BJ (cell line): ENCODE data around the gene ACSS2. TPM values are rescaled to one million over a fixed set of nuclear protein-coding genes. Genes with fewer than 3 reads are reported as not detected.

Experiments
- CTCF ChIA-PET: fragments of 350-600 bp; formaldehyde crosslinking; extraction: SDS; loops from one replicate; lab custom pipeline; 2021; ENCODE audit warnings: antibody characterized with exemption, inconsistent platforms; lab: Yijun Ruan, JAX
- POLR2A ChIA-PET: fragments of 300-600 bp; sonication (Branson Sonifier 250); formaldehyde crosslinking; extraction: SDS; loops from one replicate; lab custom pipeline; 2021; ENCODE audit warnings: antibody characterized with exemption; lab: Charles Lee
- DNase-seq: peaks from one replicate; pipeline ENCODE4 v3.0.0-alpha.2; 2011; ENCODE audit warnings: low read depth
- H3K27me3 ChIP-seq: 2 replicates; pipeline ENCODE4 v1.6.0; 2011; ENCODE audit warnings: low read length; ENCODE audit not compliant: control insufficient read depth, insufficient read depth
- H3K36me3 ChIP-seq: 2 replicates; pipeline ENCODE4 v1.5.1; 2011; ENCODE audit warnings: low read length; ENCODE audit not compliant: control insufficient read depth, insufficient read depth
- H3K4me3 ChIP-seq: 2 replicates; pipeline ENCODE4 v1.5.1; 2011; ENCODE audit warnings: low read depth, mild to moderate bottlenecking, control low read depth, low read length
- polyA plus RNA-seq: library from polyadenylated mRNA; depleted of rRNA; stranded (reverse); fragments of >200 nt; gene quantifications from 2 replicates; pipeline ENCODE4 v1.2.3, GENCODE V29; 2011
- TF ChIP-seq, protein P1 (sequence below): IDR thresholded peaks from 2 replicates; pipeline ENCODE4 v1.5.1; 2011; ENCODE audit warnings: low read depth, mild to moderate bottlenecking, control low read depth, inconsistent platforms, low read length, moderate library complexity; ENCODE audit not compliant: insufficient read depth

The ACSS2 gene
- polyA plus RNA-seq, 1 experiment = 32.1 TPM

DNA sequence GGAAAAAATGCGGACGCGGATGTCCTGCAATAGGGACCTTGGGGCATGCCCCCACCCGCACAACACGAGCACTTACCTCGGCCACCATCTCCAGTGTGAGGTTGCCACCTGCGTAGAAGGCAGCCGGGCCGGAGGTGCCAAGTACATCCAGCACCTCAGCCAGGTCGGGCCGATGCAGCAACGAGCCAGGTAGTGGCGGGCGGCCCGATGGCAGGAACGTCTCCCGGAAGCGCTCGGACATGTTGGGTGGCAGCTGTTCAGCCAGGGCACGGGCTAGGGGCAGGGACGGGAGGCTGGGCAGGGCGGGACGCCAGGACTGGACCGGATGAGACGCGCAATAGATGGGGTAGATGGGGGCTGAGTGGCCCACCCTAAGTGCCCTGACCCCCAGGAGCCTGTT lies 17.0 kb upstream of the ACSS2 start:
- TF ChIP-seq, protein P1, sequence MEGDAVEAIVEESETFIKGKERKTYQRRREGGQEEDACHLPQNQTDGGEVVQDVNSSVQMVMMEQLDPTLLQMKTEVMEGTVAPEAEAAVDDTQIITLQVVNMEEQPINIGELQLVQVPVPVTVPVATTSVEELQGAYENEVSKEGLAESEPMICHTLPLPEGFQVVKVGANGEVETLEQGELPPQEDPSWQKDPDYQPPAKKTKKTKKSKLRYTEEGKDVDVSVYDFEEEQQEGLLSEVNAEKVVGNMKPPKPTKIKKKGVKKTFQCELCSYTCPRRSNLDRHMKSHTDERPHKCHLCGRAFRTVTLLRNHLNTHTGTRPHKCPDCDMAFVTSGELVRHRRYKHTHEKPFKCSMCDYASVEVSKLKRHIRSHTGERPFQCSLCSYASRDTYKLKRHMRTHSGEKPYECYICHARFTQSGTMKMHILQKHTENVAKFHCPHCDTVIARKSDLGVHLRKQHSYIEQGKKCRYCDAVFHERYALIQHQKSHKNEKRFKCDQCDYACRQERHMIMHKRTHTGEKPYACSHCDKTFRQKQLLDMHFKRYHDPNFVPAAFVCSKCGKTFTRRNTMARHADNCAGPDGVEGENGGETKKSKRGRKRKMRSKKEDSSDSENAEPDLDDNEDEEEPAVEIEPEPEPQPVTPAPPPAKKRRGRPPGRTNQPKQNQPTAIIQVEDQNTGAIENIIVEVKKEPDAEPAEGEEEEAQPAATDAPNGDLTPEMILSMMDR = no peak
- ChIA-PET CTCF (no interaction called here), POLR2A (no interaction called here)
- Histone ChIP-seq H3K4me3 (no peak overlapping the region), H3K36me3 (peaks cover 13% of the 10 kb centered on the region), H3K27me3 (no peaks in the 10 kb centered on the region)
- no peak for DNase-seq

DNA sequence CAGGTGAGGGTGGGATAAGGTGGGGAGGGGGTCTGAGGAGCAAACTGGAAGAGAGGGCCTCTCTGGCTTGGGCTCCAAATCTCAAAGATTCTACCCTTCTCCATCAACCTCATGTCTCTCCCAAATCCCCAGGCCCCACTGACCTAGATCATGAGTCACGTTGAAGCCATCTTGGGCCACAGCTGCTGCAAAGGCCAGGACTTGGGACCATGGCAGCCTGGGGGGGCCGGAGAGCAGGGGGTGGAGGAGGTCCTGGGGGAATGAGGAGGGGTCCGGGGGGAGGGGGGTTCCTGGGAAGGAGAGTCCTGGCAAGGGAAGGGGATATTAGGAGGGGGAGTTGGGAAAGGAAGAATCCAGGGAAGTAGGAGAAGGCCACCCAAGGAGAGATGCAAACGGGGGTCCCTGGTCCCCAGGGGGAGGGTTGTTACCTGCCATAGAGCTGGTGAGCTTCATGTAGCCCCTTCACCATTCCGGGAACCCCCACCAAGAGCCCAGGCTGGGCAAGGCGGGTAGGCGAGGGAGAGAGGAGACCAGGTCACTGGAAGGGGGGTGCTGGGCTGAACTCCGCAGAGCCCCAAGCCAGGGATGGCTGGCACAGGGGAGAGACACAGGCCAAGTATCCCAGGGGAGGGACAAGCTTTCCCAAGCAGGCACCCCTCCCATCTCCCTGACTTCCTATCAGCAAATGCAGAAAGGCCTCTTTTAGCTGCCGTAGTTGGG lies 16.4 kb upstream of the ACSS2 start:
- Histone ChIP-seq H3K4me3 (no peak overlapping the region), H3K27me3 (no peaks in the 10 kb centered on the region), H3K36me3 (peaks cover 11% of the 10 kb centered on the region)
- ChIA-PET CTCF (interaction anchor here (0.8 kb wide), 1 partner anchor 13 kb away, joined by 4 read pairs; the partner anchor contains the start of gene GGT7), POLR2A (no interaction called here)
- TF ChIP-seq, protein P1 = no peak
- no peak for DNase-seq

DNA sequence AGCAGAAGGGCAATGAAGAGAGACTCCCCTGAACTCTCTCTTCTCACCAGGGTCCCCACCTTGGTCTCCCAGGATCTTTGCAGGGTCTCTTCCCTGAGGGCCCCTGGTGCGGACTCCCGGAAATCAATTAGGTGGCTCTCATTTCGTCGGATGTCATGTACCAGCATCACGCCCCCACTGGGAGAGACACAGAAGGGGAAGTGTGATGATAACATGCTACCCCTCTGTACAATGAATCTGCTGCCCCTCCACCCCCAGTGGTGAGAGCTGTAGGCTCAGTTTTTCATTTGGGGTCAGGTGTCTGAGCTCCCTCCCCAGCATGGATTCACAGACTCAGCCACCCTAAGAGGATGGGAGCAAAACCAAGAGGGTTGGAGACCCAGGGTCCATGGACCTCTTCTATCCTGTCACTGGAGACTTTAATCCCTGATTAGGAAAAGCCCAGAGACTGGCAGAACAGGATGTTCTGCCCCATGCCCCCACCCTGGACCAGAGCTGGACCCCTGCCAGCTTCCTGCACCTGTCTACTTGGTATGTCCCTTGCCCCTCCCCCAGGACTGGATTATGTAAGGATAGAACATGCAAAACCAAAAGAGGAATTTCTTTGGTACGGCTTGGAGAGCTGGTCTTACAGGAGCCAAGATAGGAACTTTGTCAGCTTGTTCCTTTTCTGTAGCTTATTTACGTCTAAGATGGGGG lies 14.9 kb upstream of the ACSS2 start:
- Histone ChIP-seq H3K4me3 (no peak overlapping the region), H3K27me3 (no peaks in the 10 kb centered on the region), H3K36me3 (peaks cover 11% of the 10 kb centered on the region)
- DNase-seq = no peak
- ChIA-PET CTCF (interaction anchor here (0.6 to 1.6 kb wide), 3 partner anchors 11 to 252 kb away, joined by 3 to 12 read pairs (median 3); partner anchors contain the start of gene GGT7), POLR2A (no interaction called here)
- TF ChIP-seq, protein P1 = no peak

DNA sequence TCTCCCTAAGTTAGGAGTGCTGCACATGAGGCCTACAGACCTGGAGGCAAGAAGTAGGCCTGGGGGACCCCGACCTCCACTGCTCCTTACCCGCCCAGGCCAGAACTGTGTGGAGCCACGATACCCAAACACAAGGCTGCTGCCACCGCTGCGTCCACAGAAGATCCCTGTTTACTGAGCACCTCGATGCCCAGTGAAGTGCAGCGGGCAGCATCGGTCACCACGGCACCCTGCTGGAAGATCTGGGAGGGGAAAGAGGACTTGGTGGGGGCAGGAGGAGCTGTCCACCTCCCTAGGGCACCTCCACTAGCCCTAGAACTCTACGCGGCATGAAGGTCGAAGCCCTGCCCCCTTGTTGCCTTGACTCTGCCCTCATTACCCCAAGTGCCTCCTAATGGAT lies 13.7 kb upstream of the ACSS2 start:
- ChIA-PET POLR2A (no interaction called here), CTCF (interaction anchor here (1.6 kb wide), 1 partner anchor 10 kb away, joined by 12 read pairs; the partner anchor contains the start of gene GGT7)
- no peaks in the 10 kb centered on the region for H3K27me3 ChIP-seq
- H3K36me3 ChIP-seq = peaks cover 10% of the 10 kb centered on the region
- DNase-seq = no peak
- no peak overlapping the region for H3K4me3 ChIP-seq
- TF ChIP-seq, protein P1 = no peak

DNA sequence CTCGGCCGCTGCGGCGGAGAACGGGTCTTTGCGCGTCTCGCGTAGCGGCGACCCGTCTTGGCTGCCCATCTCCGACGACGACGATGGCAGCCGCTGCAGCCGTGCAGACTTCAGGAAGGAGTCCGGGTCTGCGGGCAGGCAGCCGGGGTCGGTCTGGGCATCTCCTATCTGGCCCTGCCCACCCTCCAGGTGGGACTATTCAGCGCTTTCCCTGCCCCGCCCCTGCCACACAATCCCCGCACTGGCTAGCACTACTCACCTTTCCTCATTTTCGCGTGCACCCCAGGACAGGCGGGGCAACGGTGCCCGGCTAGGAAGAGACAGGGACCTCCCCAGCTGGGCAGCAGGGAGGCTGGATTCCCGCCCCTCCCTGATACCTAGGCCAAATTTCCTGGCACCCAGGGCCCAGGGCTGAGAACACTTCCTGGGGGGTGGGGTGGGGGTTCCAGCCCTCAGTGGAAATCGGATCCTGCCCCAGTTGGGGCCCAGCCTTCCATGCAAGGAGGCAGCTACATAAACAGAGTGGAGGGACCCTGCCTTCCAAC lies 12.9 kb upstream of the ACSS2 start:
- CTCF ChIA-PET = interaction anchor here (1.4 to 1.6 kb wide), 2 partner anchors 9 to 233 kb away, joined by 3 to 12 read pairs; partner anchors contain the start of gene GGT7
- TF ChIP-seq, protein P1 = no peak
- H3K36me3 ChIP-seq = peaks cover 10% of the 10 kb centered on the region
- POLR2A ChIA-PET = no interaction called here
- no peaks in the 10 kb centered on the region for H3K27me3 ChIP-seq
- no peak overlapping the region for H3K4me3 ChIP-seq
- DNase-seq = no peak
